Measurements from ENCODE around the gene GLB1L2. TPM values are rescaled to one million over a fixed set of nuclear protein-coding genes. Genes with fewer than 3 reads are reported as not detected.

GLB1L2 gene
- total RNA-seq, 1 donor from 2014 or later: 11.6 TPM

GRCh38 chr11:134399293-134399654, 67.5 kb downstream of the GLB1L2 start:
- Mint-ChIP-seq H3K27me3 (peaks cover 17% of the 10 kb centered on the region), H3K9me3 (no peaks in the 10 kb centered on the region), H3K27ac (no peak overlapping the region), H3K4me1 (ENCODE audit: unreplicated experiment) (no peaks in the 10 kb centered on the region), H3K4me3 (no peak overlapping the region), H3K36me3 (no peaks in the 10 kb centered on the region)
- no peak for DNase-seq (ENCODE audit: extremely low spot score, unreplicated experiment)
- no peak for TF ChIP-seq CTCF (conservative IDR thresholded peaks at IDR 0.05)

DNA sequence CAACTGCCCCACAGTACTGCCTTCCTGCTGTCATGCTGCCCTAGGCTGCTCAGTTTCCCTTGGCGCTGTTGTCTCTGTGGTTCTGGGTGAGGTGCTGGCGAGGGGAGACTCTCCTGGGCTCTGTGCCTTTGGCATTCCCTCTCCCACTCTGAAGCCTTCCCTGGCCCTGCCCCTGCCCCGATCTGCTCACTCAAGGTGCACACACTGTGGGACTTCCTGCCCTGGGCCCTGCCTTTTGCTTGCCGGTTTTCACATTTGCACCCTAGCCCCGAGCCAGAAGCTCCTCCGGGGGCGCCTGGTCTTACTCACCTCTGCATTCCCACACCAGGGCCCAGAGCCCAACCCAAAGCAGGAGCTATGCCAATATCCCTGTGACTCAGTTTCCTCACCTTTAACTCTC, 68.2 kb downstream of the GLB1L2 start:
- TF ChIP-seq CTCF (conservative IDR thresholded peaks at IDR 0.05): no peak
- Mint-ChIP-seq H3K27me3 (peaks cover 17% of the 10 kb centered on the region), H3K36me3 (no peaks in the 10 kb centered on the region), H3K4me1 (ENCODE audit: unreplicated experiment) (no peaks in the 10 kb centered on the region), H3K27ac (no peak overlapping the region), H3K4me3 (no peak overlapping the region), H3K9me3 (no peaks in the 10 kb centered on the region)
- no peak for DNase-seq (ENCODE audit: extremely low spot score, unreplicated experiment)

DNA sequence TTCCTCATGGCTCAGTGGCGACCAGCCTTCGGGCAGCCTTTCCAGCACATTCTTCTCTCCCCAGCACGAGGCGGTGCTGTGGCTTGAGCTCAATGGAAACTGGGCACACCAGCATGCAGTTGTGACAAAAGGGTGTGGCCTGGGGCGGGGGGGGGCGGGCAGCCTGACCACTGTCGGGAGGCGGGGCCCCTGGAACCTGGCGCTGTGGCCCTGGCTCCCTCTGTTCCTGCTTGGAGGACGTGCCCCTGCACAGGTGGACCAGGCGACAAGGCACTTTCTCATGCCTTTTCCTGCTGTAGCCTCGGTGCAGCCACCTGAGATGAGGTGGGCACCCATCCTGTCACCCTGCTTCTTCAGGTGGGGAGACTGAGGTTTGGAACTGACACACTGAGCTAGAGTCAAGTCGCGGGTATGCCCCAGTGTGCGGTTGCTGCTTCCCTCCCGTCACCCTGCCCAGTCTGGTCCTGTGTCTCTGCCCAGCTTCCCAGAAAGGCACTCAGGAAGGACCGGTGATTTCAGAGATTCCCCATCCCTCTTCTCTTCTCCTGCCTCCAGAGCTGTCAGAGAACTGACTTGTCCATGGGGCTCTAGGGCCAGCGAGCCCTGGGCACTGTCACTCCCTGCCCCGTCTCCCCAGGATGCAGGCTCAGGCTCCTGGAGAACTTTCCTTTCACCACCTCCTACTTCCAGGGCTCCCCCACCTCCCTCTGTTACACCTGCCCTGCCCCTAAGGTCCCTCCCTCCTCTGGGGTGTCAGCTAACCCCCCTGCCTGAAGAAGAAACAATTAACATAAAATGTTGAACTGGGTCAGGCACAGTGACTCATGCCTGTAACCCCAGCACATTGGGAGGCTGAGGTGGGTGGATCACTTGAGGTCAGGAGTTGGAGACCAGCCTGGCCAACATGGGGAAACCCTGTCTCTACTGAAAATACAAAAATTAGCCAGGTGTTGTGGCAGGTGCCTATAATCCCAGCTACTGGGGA, 70.3 kb downstream of the GLB1L2 start:
- H3K4me3 Mint-ChIP-seq: no peak overlapping the region
- H3K27ac Mint-ChIP-seq: no peak overlapping the region
- no peaks in the 10 kb centered on the region for H3K9me3 Mint-ChIP-seq
- no peak for DNase-seq (ENCODE audit: extremely low spot score, unreplicated experiment)
- H3K36me3 Mint-ChIP-seq: no peaks in the 10 kb centered on the region
- TF ChIP-seq CTCF (conservative IDR thresholded peaks at IDR 0.05): no peak
- no peaks in the 10 kb centered on the region for H3K4me1 Mint-ChIP-seq (ENCODE audit: unreplicated experiment)
- peaks cover 26% of the 10 kb centered on the region for H3K27me3 Mint-ChIP-seq

DNA sequence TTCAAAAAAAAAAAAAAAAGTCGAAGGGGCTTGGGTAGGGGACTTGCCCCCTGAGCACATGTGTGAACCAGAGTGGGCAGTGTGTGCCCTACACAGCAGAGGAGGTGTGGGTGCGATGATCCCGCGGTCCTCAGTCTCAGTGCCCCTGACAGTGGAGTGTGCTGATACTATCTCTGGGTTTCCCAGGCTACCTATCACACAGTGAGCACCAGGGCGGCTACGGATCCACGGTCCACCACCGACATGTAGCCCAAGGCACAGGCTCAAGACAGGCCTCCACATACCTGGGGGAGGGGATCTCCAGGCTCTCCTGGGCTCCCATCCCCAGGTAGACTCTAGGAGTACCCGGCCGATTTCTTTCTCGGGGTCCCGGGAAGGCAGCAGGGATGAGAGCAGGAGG, 71.1 kb downstream of the GLB1L2 start:
- H3K27ac Mint-ChIP-seq: no peak overlapping the region
- H3K27me3 Mint-ChIP-seq: peaks cover 34% of the 10 kb centered on the region
- H3K4me1 Mint-ChIP-seq (ENCODE audit: unreplicated experiment): no peaks in the 10 kb centered on the region
- no peaks in the 10 kb centered on the region for H3K36me3 Mint-ChIP-seq
- no peak for DNase-seq (ENCODE audit: extremely low spot score, unreplicated experiment)
- H3K9me3 Mint-ChIP-seq: no peaks in the 10 kb centered on the region
- H3K4me3 Mint-ChIP-seq: no peak overlapping the region
- no peak for TF ChIP-seq CTCF (conservative IDR thresholded peaks at IDR 0.05)

DNA sequence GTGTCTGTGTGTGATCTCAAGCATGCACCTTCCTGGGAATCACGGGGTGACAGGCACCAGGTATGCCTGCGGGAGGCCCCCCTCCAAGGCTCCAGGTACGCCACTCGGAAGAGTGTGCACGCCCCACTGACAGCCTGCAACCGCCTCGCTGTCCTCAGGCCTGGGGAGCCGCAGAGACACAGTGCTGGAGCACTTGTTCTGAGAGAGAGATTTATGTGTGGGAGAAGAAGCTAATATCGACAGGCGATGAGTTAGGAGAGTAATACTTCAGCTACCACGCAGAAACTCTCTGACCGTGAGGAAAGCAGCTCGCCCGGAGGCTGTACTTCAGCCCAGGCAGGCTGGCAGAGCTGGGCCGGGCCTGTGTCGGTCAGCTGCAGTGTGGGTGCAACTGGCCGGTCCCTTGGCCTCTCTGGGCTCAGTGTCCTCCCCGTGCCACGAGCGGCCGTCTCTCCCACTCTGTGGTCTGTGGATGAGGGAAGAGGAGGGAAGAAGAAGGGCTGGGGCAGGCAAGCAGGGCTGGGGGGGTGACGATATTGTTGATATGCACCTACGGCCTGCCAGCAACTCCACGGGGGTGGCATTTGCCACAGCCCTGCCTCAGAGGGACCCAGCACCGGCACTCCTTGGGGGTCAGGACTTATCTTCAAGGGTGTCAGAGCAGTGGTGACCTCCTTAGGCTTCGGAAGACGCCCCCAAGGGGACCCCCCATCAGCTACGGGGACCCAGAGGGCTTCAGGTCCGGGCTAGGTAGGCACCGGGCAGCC, 73.0 kb downstream of the GLB1L2 start:
- TF ChIP-seq CTCF (conservative IDR thresholded peaks at IDR 0.05): no peak
- peaks cover 42% of the 10 kb centered on the region for H3K27me3 Mint-ChIP-seq
- no peak overlapping the region for H3K27ac Mint-ChIP-seq
- H3K4me3 Mint-ChIP-seq: no peak overlapping the region
- DNase-seq (ENCODE audit: extremely low spot score, unreplicated experiment): no peak
- H3K4me1 Mint-ChIP-seq (ENCODE audit: unreplicated experiment): no peaks in the 10 kb centered on the region
- no peaks in the 10 kb centered on the region for H3K9me3 Mint-ChIP-seq
- H3K36me3 Mint-ChIP-seq: no peaks in the 10 kb centered on the region
